Naive B cell (primary cell): ENCODE data around the gene CCT8. TPM values are rescaled to one million over a fixed set of nuclear protein-coding genes. Genes with fewer than 3 reads are reported as not detected.
"Not testable (repeated sequence)": the region's sequence is repeated elsewhere in the genome, so short reads cannot be mapped to it uniquely, and the experiment has no call there.

Experiments used
- ATAC-seq, 2 donors: fragments of 150-1000 bp; cut with Tn5 transposase; 2 replicates each; pipeline ENCODE4 v1.10.0; 2021; ENCODE audit warnings: low read depth in 2 of 2, mild to moderate bottlenecking in 2 of 2, moderate library complexity in 2 of 2
- DNase-seq: peaks from one replicate; pipeline ENCODE4 v3.0.0; 2022
- H3K27ac Mint-ChIP-seq, 6 donors: one replicate each; pipeline ENCODE4 v1.8.0; 2020 to 2022; ENCODE audit warnings: mild to moderate bottlenecking in 6 of 6, mixed read lengths in 6 of 6, moderate library complexity in 5 of 6, inconsistent platforms in 2 of 6
- H3K27me3 Mint-ChIP-seq, 3 donors: one replicate each; pipeline ENCODE4 v1.8.0; 2021 to 2022; ENCODE audit warnings: mixed read lengths in 3 of 3, mild to moderate bottlenecking in 1 of 3
- H3K36me3 Mint-ChIP-seq, 2 donors: one replicate each; pipeline ENCODE4 v1.8.0; 2020 to 2022; ENCODE audit warnings: mixed read lengths in 2 of 2, inconsistent platforms in 1 of 2, mild to moderate bottlenecking in 1 of 2
- H3K4me1 Mint-ChIP-seq, 3 donors: one replicate each; pipeline ENCODE4 v1.8.0; 2020 to 2022; ENCODE audit warnings: mixed read lengths in 3 of 3, inconsistent platforms in 1 of 3, mild to moderate bottlenecking in 1 of 3, moderate library complexity in 1 of 3
- H3K4me3 Mint-ChIP-seq, 8 donors: one replicate each; pipeline ENCODE4 v1.8.0; 2020 to 2022; ENCODE audit warnings: mild to moderate bottlenecking in 8 of 8, mixed read lengths in 8 of 8, moderate library complexity in 8 of 8, inconsistent platforms in 2 of 8
- H3K9me3 Mint-ChIP-seq, 7 donors: one replicate each; pipeline ENCODE4 v1.8.0; 2020 to 2022; ENCODE audit warnings: mixed read lengths in 7 of 7, mild to moderate bottlenecking in 5 of 7, inconsistent platforms in 2 of 7, moderate library complexity in 1 of 7
- polyA plus RNA-seq, 6 donors: library from polyadenylated mRNA; unstranded; fragments of 300-500 nt; fragmentation: Illumina TruSeq; gene quantifications; one replicate each; pipeline ENCODE4 v1.2.3, GENCODE V29; 2021; ENCODE audit warnings: low read depth in 6 of 6

The CCT8 gene
- polyA plus RNA-seq, 6 donors from 2014 or later, result 111 to 151 (median 120) TPM

DNA sequence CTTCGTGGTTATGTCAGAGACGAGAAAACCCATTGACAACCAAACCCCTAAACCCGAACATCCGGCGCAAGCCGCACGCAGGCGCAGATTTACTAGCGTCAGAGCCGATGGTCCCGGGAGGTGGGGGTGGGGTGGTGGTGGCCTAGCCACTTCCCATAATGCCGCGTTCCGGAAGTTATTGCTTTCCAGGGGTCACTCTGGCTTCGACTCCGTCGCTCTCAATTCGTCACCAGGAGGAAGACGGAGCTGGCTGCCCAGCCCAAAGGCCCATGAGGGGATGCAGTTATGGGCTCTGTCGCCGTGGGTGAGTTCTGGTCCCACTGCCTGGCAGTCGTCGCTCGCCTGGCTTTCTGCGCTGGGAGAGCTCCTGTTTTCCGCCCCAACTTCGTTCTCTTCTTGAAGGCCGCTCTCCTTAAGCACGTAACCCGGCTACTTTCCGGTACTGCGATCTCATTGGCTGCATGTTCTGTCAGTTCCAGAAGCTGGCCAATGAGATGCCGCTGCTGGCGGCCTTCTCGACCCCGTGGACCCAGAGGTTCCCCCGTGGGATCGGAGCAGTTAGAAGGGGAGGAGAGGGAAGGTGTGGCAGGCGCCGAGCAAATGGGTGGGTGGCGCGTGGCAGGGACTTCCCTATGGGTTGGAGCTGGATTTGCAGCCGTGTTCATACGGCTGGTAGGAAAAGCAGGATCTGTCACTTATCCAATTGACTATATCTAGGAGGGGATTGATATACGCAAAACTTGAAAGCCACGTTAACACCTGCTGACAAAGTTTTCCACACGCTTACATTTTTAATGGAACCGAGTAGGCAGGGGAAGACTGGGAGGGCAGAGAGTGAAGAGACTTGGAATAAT lies 48.7 kb downstream of the CCT8 start, which contains the start of gene USP16:
Gene USP16, plus strand, starts transcription at position 195 of the 854 bp plus-strand sequence. CDS start 3,246 bp downstream, outside the sequence.
- Mint-ChIP-seq H3K9me3 (no peaks in the 10 kb centered on the region), H3K27me3 (no peaks in the 10 kb centered on the region), H3K36me3 (peaks cover 0 to 5% of the 10 kb centered on the region in 2 donors), H3K4me1 (peaks cover 20 to 39% (median 22%) of the 10 kb centered on the region in 3 donors), H3K27ac (peak within 1 kb of the TSS; percentile 98 to 100 (median 99)), H3K4me3 (peak within 1 kb of the TSS; percentile 91 to 100 (median 98))
- ATAC-seq (peak; percentile 88 to 90), DNase-seq (peak; percentile 95)

- no peak for DNase-seq
- H3K27me3 Mint-ChIP-seq, result no peaks in the 10 kb centered on the region
- H3K4me3 Mint-ChIP-seq, result peak overlapping the region in 5 of 8 donors; percentile 13 to 82 (median 34)
- no peaks in the 10 kb centered on the region for H3K36me3 Mint-ChIP-seq
- ATAC-seq, result no peak
- peak overlapping the region in 4 of 6 donors; percentile 26 to 57 (median 46) for H3K27ac Mint-ChIP-seq
- H3K9me3 Mint-ChIP-seq, result no peaks in the 10 kb centered on the region
- peaks cover 32 to 53% (median 36%) of the 10 kb centered on the region in 3 donors for H3K4me1 Mint-ChIP-seq
These were observed 51.3 kb downstream of the CCT8 start for GRCh38 chr21:29022166-29022565.

DNA sequence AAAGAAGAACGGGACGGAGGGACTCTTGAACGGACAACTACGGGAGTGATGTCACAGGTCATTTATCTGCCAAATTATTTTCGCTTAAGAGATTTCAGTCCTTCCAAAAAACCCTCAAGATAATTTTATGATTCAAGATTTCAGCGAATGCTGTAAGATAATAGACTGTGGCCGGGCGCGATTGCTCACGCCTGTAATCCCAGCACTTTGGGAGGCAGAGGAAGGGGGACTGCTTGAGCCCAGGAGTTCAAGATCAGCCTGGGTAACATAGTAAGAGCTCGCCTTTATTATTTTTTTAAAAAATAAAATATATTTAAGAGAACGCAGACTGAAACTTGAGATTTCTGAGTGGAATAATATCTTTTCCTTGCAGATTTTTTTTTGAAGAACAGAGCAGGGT lies 54.9 kb downstream of the CCT8 start:
- H3K9me3 Mint-ChIP-seq, result no peaks in the 10 kb centered on the region
- DNase-seq (no peak), ATAC-seq (no peak)
- H3K4me1 Mint-ChIP-seq, result peaks cover 12 to 25% (median 15%) of the 10 kb centered on the region in 3 donors
- H3K4me3 Mint-ChIP-seq, result peak overlapping the region; percentile 66 to 97 (median 93)
- H3K27ac Mint-ChIP-seq, result peak overlapping the region in 5 of 6 donors; percentile 71 to 99 (median 97)
- no peaks in the 10 kb centered on the region for H3K36me3 Mint-ChIP-seq
- H3K27me3 Mint-ChIP-seq, result no peaks in the 10 kb centered on the region

- peak overlapping the region; percentile 42 to 99 (median 77) for H3K27ac Mint-ChIP-seq
- peaks cover 12 to 22% (median 15%) of the 10 kb centered on the region in 3 donors for H3K4me1 Mint-ChIP-seq
- H3K27me3 Mint-ChIP-seq, result no peaks in the 10 kb centered on the region
- no peaks in the 10 kb centered on the region for H3K36me3 Mint-ChIP-seq
- ATAC-seq (no peak), DNase-seq (no peak)
- H3K9me3 Mint-ChIP-seq, result no peaks in the 10 kb centered on the region
- H3K4me3 Mint-ChIP-seq, result peak overlapping the region; percentile 66 to 97 (median 93)
These were observed 55.7 kb downstream of the CCT8 start for GRCh38 chr21:29017639-29018237.

GRCh38 chr21:29011236-29011635 lies 62.2 kb downstream of the CCT8 start:
- H3K27ac Mint-ChIP-seq, result peak overlapping the region in 1 of 6 donors; percentile 15
- H3K9me3 Mint-ChIP-seq, DNase-seq, H3K27me3 Mint-ChIP-seq, ATAC-seq, H3K36me3 Mint-ChIP-seq, H3K4me1 Mint-ChIP-seq, H3K4me3 Mint-ChIP-seq: not testable (repeated sequence)

DNA sequence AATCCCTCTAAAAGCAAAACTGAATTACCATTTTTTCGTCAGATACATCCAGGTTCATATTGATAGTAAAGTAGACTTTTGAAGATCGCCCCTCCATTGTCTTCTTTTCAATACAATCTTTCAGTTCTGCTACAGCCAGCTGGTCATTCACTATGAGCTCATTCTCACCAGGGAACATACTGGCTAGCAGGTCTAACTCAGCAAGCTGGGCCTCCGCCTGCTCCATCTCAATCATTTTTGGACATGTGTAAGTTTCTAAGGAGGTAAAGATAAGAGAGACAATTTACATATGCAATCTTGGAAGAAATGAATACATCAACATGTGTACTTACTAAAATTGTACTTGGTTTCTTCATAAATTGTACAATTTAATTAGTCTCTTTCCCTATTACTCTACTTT lies 65.1 kb downstream of the CCT8 start:
- H3K4me3 Mint-ChIP-seq, result no peak overlapping the region
- peaks cover 0 to 8% of the 10 kb centered on the region in 2 donors for H3K36me3 Mint-ChIP-seq

GRCh38 chr21:29007810-29008209 lies 65.6 kb downstream of the CCT8 start:
- ATAC-seq, result no peak
- Mint-ChIP-seq H3K4me3 (no peak overlapping the region), H3K27me3 (no peaks in the 10 kb centered on the region)

More for the DNA sequence above, 65.1 kb downstream of the CCT8 start:
- ATAC-seq (no peak), DNase-seq (no peak)
- Mint-ChIP-seq H3K4me1 (peaks cover 0 to 5% (median 0%) of the 10 kb centered on the region in 3 donors), H3K27ac (no peak overlapping the region), H3K27me3 (no peaks in the 10 kb centered on the region), H3K9me3 (no peaks in the 10 kb centered on the region)

DNA sequence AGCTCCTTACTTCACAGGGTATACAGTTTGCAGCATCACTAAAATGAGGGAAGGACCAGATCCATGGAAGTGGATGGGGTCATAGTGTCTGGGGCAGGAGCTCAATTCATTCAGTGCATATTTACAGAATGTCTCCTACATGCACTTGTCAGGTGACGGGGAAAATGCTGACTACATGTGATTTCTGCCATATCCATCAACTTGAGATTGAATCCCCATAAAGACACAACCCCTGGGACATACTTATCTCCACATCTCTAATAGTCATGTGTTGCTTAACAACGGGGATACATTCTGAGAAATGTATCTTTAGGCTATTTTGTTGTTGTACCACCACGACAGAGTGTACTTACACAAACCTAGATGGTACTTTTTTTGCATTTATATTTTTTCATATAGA lies 66.3 kb downstream of the CCT8 start:
- peaks cover 0 to 8% of the 10 kb centered on the region in 2 donors for H3K36me3 Mint-ChIP-seq
- peak overlapping the region in 1 of 6 donors; percentile 15 for H3K27ac Mint-ChIP-seq
- peak overlapping the region in 1 of 8 donors; percentile 68 for H3K4me3 Mint-ChIP-seq
- no peaks in the 10 kb centered on the region for H3K27me3 Mint-ChIP-seq
- DNase-seq (no peak), ATAC-seq (no peak)
- peaks cover 0 to 11% (median 5%) of the 10 kb centered on the region in 3 donors for H3K4me1 Mint-ChIP-seq
- H3K9me3 Mint-ChIP-seq, result no peaks in the 10 kb centered on the region

More at GRCh38 chr21:29007810-29008209, 65.6 kb downstream of the CCT8 start:
- Mint-ChIP-seq H3K27ac (peak overlapping the region in 1 of 6 donors; percentile 16), H3K9me3 (no peaks in the 10 kb centered on the region), H3K4me1 (peaks cover 0 to 6% (median 0%) of the 10 kb centered on the region in 3 donors), H3K36me3 (peaks cover 0 to 8% of the 10 kb centered on the region in 2 donors)
- DNase-seq, result no peak

Other genes with a start within 250 kb of the CCT8 start
- 10 to 100 TPM; 18.6 to 23.5 (median 20.5) TPM for gene LTN1, start 80.8 kb downstream of the CCT8 start, polyA plus RNA-seq
- 10 to 100 TPM in 4 of 6 donors, 1 to 10 TPM in 2; 4.7 to 14.9 (median 12.0) TPM for gene RWDD2B, start 54.3 kb downstream of the CCT8 start, polyA plus RNA-seq
- 10 to 100 TPM; 18.2 to 31.9 (median 23.0) TPM for gene USP16, start 49.0 kb downstream of the CCT8 start, polyA plus RNA-seq
- gene MAP3K7CL, start 57.0 kb upstream of the CCT8 start, polyA plus RNA-seq, result 10 to 100 TPM in 5 of 6 donors, 1 to 10 TPM in 1; 7.8 to 38.2 (median 18.5) TPM
- 100 to 1,000 TPM in 1 of 6 donors, 10 to 100 TPM in 5; 50.7 to 106 (median 69.3) TPM for gene BACH1, start 225.3 kb upstream of the CCT8 start, polyA plus RNA-seq